RPMI7951 (cell line): ENCODE data around the gene CCDC82. TPM values are rescaled to one million over a fixed set of nuclear protein-coding genes. Genes with fewer than 3 reads are reported as not detected.
"Not testable (repeated sequence)": the region's sequence is repeated elsewhere in the genome, so short reads cannot be mapped to it uniquely, and the experiment has no call there.

Experiments
- DNase-seq: peaks from one replicate; pipeline ENCODE4 v3.0.0-alpha.2; 2012; ENCODE audit warnings: low read depth
- total RNA-seq: library from RNA; depleted of rRNA; stranded (reverse); fragments of >200 nt; shearing (Covaris generic); gene quantifications from 2 replicates; pipeline ENCODE4 v1.2.3, GENCODE V29; 2014; rRNA removed

CCDC82 gene
- total RNA-seq = 16.0 and 19.3 TPM in 2 replicates

- peak; percentile 94 for DNase-seq
Measured at GRCh38 chr11:96389720-96390487, at the start of gene CCDC82, which contains the start of gene JRKL. Gene CCDC82, minus strand, starts transcription at chr11:96389912. Its CDS starts 5,165 bp downstream, at chr11:96384747. Gene JRKL, plus strand, starts transcription at chr11:96390013. Its CDS starts 637 bp downstream, at chr11:96390650.

DNA sequence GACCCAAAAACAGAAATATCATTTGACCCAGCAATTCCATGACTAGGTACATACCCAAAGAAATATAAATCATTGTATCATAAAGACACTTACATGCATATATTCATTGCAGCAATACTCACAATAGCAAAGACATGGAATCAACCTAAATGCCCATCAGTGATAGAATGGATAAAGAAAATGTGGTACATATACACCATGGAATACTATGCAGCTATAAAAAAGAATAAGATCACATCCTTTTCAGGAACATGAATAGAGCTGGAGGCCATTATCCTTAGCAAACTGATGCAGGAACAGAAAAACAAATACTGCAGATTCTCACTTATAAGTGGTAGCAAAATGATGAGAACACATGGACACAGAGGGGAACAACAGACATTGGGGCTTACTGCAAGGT lies 42.9 kb upstream of the CCDC82 start:
- DNase-seq = not testable (repeated sequence)

DNA sequence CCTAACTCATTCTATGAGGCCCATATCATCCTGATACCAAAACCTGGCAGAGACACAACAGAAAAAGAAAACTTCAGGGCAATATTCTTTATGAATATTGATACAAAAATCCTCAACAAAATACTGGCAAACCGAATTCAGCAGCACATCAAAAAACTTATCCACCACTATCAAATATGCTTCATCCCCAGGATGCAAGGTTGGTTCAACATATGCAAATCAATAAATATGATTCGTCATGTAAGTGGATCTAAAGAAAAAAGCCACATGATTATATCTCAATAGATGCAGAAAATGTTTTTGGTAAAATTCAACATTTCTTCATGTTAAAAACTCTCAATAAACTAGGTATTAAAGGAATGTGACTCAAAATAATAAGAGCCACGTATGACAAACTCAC lies 41.0 kb upstream of the CCDC82 start:
- no peak for DNase-seq

GRCh38 chr11:96424693-96425092 lies 35.0 kb upstream of the CCDC82 start:
- peak; percentile 66 for DNase-seq

GRCh38 chr11:96413408-96413807 lies 23.7 kb upstream of the CCDC82 start:
- DNase-seq = no peak

- no peak for DNase-seq
Measured at GRCh38 chr11:96412761-96413381, 23.2 kb upstream of the CCDC82 start.

- not testable (repeated sequence) for DNase-seq
Measured at GRCh38 chr11:96411412-96411811, 21.7 kb upstream of the CCDC82 start.

GRCh38 chr11:96400697-96401096 lies 11.0 kb upstream of the CCDC82 start:
- no peak for DNase-seq

DNA sequence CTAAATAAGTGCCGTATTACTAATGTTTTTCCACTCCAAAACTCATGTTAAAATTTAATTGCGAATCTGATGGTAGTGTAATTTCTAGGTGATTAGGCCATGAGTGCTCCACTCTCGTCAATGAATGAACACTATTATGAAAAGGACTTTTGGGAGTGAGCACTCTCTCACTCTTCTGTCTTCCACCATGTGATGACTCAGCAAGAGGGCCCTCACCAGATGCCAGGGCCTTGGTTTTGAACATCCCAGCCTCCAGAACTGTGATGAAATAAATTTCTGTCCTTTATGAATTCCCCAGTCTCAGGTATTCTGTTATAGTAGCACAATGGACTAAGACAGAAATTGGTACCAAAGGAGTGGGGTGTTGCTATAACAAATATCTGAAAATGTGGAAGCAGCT lies 8.2 kb upstream of the CCDC82 start:
- DNase-seq = peak; percentile 22

GRCh38 chr11:96396637-96397036 lies 6.9 kb upstream of the CCDC82 start:
- no peak for DNase-seq

DNA sequence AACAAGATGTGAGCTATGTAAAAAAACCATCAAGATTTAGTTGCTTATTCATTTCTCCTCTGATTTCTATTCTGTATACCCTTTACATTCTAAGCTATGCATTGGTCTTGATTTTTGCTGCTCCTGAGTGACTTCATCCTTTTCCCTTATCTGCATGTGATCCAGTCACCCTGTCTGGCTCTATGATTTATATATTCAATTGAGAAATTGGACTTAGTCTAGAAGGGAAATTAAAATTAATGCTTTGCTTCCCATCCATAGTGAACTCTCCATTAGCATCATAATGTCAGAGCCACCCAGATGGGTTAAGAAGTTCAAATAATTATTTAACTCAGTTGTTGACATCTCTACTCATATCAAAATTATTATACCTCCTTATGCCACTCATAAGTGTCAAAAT lies 5.1 kb upstream of the CCDC82 start:
- DNase-seq = no peak

DNA sequence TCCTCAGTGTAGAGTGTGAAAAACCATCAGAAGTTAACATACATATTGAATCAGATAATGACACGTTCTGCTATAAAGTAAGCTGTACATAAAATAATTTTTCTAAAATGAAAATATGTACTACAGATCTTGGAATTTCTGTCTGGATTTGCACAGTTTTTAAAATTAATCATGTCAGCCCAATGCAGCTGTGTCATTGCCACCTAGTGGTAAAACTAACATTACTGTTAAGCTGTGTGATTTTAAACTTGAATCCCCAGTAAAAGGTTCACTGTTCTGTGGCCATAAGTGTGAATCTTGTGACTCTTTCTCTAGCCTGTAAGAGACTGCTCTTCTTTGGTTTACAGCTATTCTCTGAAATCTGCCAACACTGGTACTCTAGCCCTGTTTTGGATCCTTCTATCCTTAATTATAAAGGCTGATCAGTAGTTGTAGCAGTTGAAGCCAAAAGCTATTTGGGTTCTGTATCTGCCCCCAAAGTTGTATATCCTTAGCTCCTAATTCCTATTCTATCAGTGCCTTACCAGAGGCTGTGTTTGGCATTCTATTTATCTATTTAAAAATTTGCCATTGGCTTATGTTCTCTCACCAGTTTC lies 4.1 kb upstream of the CCDC82 start:
- DNase-seq = peak; percentile 53

DNA sequence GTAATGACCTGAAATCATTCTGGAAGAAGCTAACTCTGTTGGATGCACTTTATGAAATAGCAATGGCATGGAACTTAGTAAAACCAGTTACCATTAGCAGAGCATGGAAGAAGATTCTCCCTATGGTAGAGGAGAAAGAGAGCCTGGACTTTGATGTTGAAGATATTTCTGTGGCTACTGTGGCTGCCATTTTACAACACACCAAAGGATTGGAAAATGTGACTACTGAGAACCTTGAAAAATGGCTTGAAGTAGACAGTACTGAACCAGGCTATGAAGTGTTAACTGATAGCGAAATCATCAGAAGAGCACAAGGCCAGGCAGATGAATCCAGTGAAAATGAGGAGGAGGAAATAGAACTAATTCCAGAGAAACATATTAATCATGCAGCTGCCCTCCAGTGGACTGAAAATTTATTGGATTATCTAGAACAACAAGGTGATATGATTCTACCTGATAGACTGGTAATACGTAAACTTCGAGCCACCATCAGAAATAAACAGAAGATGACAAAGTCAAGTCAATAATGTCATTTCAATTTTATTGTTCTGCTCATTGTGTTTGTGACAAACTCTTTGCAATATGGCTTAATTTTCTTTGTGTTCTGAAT lies 2.1 kb upstream of the CCDC82 start:
- DNase-seq = peak; percentile 9

DNA sequence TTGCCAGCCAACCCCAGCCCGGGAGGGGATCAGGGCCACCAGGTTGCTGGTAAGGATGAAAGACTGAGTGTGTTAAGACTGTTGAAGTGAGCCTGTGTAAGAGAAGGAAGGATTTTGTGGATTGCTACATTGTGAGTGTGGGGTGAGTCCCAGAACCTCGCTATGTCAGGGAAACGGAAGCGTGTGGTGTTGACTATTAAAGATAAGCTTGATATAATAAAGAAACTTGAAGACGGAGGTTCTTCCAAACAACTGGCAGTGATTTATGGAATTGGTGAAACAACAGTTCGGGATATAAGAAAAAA lies 728 bp upstream of the CCDC82 start:
- DNase-seq = no peak

DNA sequence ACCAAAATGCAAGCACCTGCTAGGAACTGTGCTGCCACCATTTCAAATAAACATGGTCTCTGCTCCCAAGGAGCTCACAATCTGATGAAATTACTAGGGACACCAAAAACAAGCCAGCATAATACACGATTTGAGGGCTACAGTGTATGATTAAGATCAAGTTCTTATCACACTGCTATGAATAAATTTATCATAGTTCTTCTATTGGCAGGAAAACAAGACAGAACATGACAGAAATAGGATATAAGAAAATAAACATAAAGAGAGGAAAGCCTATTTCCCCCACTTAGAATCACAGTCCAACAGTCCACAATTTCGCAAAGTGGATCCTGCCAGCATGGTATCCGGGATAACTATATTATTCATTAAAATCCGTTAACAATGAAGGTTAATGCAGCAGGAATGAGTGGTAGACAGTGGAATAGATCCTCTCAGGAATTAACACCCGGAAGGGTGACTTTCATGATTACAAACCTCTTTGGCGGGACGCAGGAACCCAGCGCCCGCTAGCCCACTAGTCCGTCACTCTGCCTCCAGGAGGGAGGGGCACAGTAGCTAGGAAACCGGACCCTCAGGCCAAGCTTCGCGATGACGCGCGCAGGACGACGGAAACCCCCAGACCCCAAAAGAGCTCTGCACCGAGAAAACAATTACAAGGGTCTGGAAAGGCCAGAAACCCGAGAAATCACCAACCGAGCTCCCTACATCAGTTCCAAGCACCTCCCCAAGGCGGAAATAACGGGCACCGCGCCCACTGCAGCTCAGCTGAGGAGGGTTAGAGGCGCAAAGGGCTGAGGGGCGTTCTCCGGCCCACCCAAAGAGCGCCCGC lies 607 bp downstream of the CCDC82 start:
- no peak for DNase-seq

DNA sequence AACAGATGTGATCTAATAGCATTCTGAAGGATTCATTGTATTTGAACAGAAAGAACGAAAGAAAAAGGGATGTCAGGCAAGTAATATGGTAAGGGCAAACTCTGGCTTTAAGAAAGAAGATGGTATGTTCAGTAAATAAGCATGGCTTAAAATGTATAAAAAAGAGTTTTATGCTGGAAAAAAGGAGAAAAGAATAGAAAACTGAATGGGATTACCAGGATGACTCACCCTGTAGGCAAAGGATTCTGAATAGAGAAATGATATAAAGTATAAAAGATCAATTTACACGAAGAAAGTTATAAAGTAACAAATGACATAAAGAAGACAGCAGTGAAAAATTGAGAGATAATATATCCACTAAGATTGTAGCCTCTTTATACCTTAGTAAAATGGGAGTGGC lies 4.5 kb downstream of the CCDC82 start:
- DNase-seq = no peak

DNA sequence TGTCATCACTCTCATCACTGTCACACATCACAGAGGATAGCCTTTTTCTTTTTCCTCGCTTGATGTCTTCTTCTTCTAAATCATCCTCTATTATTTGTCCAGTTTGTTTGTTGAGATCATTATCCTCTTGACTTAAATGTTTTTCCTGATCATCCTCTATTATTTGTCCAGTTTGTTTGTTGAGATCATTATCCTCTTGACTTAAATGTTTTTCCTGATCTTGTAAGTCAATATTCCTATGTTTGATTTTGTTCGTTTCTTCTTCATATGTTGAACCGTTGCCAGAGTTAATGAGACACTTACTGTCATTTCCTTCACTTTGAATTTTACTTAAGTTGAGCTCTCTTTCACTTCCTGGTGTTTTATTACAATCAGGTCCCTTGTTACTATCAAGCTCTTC lies 5.6 kb downstream of the CCDC82 start:
- DNase-seq = no peak

GRCh38 chr11:96376796-96377195 lies 12.9 kb downstream of the CCDC82 start:
- DNase-seq = no peak

- no peak for DNase-seq
Measured at GRCh38 chr11:96373826-96374225, 15.9 kb downstream of the CCDC82 start.

DNA sequence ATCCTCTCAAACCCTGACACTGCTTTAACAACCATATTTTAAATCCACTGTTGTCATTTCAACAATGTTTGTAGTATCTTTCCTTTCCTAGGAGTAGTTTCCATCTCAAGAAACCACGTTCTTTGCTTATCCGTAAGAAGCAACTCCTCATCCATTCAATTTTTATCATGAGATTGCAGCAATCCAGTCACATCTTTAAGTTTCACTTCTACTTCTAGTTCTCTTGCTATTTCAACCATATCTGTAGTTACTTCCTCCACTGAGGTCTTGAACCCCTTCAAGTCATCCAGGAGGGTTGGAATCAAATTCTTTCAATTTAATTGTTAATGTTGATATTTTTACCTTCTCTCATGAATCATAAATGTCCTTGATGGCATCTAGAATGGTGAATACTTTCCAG lies 22.4 kb downstream of the CCDC82 start:
- DNase-seq = no peak

- DNase-seq = no peak
Measured at GRCh38 chr11:96366024-96366423, 23.7 kb downstream of the CCDC82 start.

DNA sequence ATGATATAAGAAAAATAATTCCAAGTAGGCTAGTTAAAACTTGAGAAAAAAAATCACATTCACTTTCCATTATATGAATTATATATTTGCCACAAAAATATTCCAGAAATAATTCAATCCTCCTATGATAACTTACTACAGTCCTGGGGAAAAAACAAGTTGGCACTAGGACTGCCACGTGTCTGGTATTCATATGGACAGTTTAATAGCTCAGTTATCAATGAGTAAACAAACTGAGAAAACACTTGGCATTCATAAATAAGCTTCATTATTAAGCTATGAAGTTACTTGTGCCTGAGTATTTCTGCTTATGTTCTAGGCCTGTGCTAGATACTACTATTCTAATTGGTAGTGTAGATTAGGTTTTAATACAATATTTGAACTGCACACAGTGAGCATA lies 24.2 kb downstream of the CCDC82 start:
- DNase-seq = no peak
